Left colon (tissue), 2 donors: ENCODE measurements around the gene NMNAT1. TPM values are rescaled to one million over a fixed set of nuclear protein-coding genes. Genes with fewer than 3 reads are reported as not detected.
A peak's percentile ranks its signal among the peaks of the same experiment; 100 is the strongest.
"Not testable (repeated sequence)": the region's sequence is repeated elsewhere in the genome, so short reads cannot be mapped to it uniquely, and the experiment has no call there.

Experiments
- ATAC-seq: fragments of 200-7000 bp; cut with Tn5 transposase; one replicate; pipeline ENCODE4 v1.9.1; 2020; ENCODE audit warnings: mild to moderate bottlenecking, moderate library complexity
- DNase-seq, 2 donors: peaks; one replicate each; pipeline ENCODE4 v3.0.0-alpha.2; 2020
- intact Hi-C, 2 donors: fragments of 100-400 bp; cut with DNase I in 1 of 2; cut with micrococcal nuclease in 1 of 2; formaldehyde crosslinking; loops; one replicate each; pipeline versions ENCODE4 v1.11.2 to v1.14.0; 2022; cut with DNase I, micrococcal nuclease
- total RNA-seq, 2 donors: library from RNA; stranded (reverse); fragmentation: NEBNext Ultra II Directional; extraction: Animal tissue kit (Norgen Biotek cat#: 25700); gene quantifications; one replicate each; pipeline ENCODE4 v1.2.1, GENCODE V29; 2021
- donor health status: DM: no; HTN: no; CAD: no.
- donor health status: DM: yes; HTN: yes; CAD: no.

Gene NMNAT1
- total RNA-seq, 2 donors from 2014 or later: 23.3 to 25.5 TPM

DNA sequence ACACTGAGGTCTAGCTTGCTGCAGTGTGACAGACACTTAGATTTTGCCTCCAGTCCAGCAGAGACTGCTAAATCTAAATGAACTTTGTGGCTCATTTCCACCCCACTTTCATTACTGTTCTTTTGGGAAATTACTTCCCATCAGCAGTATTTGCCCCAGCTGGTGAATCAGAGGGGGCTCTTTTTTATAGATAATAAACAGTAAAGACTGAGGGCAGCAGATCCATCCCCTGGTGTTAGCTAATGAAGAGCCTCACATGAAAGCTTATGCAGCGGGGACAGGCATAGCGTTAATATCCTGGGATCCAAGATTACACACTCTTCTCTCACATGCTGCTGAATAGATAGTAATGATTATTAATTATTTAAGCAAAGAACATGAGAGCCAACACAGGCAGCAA, 26.8 kb upstream of the NMNAT1 start:
- DNase-seq (no peak), ATAC-seq (no peak)
- intact Hi-C loops: no loop called here

GRCh38 chr1:9917495-9917894, 25.8 kb upstream of the NMNAT1 start:
- intact Hi-C loops, DNase-seq, ATAC-seq: not testable (repeated sequence)

- intact Hi-C loops: no loop called here
Measured at GRCh38 chr1:9917901-9918300, 25.4 kb upstream of the NMNAT1 start.

GRCh38 chr1:9920606-9921005, 22.7 kb upstream of the NMNAT1 start:
- intact Hi-C loops: no loop called here
- DNase-seq: no peak
- ATAC-seq: no peak

More at GRCh38 chr1:9917901-9918300, 25.4 kb upstream of the NMNAT1 start:
- DNase-seq (no peak), ATAC-seq (no peak)

GRCh38 chr1:9922342-9922741, 20.9 kb upstream of the NMNAT1 start:
- intact Hi-C loops: no loop called here
- DNase-seq (no peak), ATAC-seq (no peak)

DNA sequence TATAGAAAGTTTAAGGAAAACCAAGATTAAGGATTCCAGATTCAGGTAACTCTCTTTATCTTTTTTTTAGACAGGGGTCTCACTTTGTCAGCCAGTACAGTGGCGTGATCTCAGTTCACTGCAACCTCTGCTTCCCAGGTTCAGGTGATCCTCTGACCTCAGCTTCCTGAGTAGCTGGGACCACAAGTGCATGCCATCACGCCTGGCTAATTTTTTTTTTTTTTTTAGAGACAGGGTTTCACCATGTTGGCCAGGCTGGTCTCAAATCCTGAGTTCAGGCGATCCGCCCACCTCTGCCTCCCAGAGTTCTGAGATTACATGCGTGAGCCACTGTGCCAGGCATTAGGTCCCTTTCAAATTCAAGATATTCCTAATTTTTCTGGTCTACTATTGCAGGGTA, 16.0 kb upstream of the NMNAT1 start:
- no peak for DNase-seq
- intact Hi-C loops: no loop called here
- no peak for ATAC-seq

GRCh38 chr1:9929431-9930385, 13.6 kb upstream of the NMNAT1 start:
- DNase-seq (no peak), ATAC-seq (no peak)
- intact Hi-C loops: no loop called here

DNA sequence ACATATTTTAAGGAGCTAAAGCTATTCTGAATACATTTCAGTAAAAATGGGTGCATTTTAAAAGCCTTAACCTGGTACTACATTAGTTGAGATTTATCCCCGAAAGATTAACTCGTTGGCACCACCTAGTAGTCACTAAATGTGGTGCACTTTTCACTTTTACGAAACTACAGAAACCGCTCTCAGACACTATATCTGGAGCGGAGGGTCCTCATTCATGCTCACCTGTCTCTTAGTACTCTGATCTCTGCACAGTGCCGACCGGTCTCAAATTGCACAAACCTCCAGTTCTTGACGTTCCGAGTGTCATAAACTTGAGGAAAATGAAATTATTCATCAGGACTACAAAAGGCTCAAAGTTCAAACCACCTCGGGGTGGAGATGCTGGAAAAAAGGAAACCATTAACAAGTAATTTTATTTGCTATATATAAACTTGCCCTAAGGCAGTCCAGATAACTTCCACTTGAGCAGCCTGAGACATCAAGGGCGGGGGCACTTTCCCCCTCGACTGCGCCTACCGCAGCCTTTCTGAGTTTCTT, 806 bp upstream of the NMNAT1 start:
- ATAC-seq (peak; percentile 65), DNase-seq (peak in 1 of 2 donors; percentile 41)
- intact Hi-C loops: loop anchor here in 1 of 2 donors (5.0 kb wide), 1 partner anchor 65 kb away; no protein-coding TSS in a partner anchor

GRCh38 chr1:9946315-9946714, 3.0 kb downstream of the NMNAT1 start:
- ATAC-seq: no peak
- intact Hi-C loops: no loop called here
- DNase-seq: no peak

GRCh38 chr1:9957726-9958125, 14.5 kb downstream of the NMNAT1 start:
- ATAC-seq: no peak
- DNase-seq: no peak
- intact Hi-C loops: loop anchor here in 1 of 2 donors (10.0 kb wide), 1 partner anchor 67 kb away; no protein-coding TSS in a partner anchor

GRCh38 chr1:9960011-9960410, 16.7 kb downstream of the NMNAT1 start:
- no peak for DNase-seq
- intact Hi-C loops: no loop called here
- ATAC-seq: no peak

GRCh38 chr1:9960706-9961562, 17.7 kb downstream of the NMNAT1 start:
- ATAC-seq: no peak
- intact Hi-C loops: no loop called here
- peak in 1 of 2 donors; percentile 15 for DNase-seq

GRCh38 chr1:9984253-9984652, 41.0 kb downstream of the NMNAT1 start:
- ATAC-seq (no peak), DNase-seq (no peak)
- intact Hi-C loops: no loop called here

DNA sequence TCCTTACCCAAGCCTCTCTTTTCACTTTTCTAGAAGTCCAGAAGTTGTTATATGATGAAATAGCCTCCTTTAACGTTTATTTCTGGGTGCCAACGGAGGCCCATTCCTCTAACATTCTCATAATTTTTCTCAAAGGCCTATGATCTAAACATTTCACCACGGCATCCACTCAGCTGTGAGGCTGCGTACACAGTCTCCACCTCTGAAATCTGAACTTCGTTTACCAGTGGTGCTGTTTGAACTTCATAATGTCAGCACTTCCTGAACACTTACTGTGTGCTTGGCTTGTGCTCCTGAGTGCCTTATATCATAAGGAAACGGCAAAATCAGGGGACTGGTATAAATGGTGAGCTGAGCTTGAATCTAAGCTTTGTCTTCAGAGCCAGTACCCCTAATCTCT, 41.7 kb downstream of the NMNAT1 start:
- intact Hi-C loops: no loop called here
- ATAC-seq (no peak), DNase-seq (no peak)

GRCh38 chr1:9989773-9990172, 46.5 kb downstream of the NMNAT1 start:
- ATAC-seq: peak; percentile 8
- no peak for DNase-seq

GRCh38 chr1:9990944-9991343, 47.7 kb downstream of the NMNAT1 start:
- DNase-seq (no peak), ATAC-seq (no peak)
- intact Hi-C loops: no loop called here

More at GRCh38 chr1:9989773-9990172, 46.5 kb downstream of the NMNAT1 start:
- intact Hi-C loops: no loop called here

- intact Hi-C loops: no loop called here
- ATAC-seq: no peak
- DNase-seq: no peak
Measured at GRCh38 chr1:9992910-9993309, 49.6 kb downstream of the NMNAT1 start.

DNA sequence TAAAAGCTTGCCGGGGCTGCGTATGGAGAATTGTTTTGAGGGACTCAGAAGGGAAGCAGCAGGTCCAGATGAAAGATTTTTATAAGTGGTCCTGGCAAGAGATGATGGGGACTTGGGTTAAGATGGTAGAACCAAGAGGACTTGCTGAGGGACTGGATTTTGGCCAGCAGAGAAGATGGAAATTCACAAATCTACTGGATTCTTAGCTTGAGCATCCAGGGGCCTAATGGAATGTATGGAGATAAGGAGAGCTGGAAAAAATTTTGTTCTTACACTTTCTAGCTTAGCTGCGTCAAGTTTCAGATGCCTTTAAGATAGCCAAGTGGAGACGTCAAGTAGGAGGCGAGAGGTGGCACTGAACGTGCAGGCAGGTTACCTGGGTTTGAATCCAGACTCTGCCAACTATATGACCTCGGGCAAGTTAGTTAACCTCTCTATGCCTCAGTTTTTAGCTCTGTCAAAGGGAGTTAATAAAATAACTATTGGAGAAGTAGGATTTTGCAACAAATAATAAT, 50.3 kb downstream of the NMNAT1 start:
- DNase-seq (no peak), ATAC-seq (no peak)
- intact Hi-C loops: no loop called here
